Measurements from ENCODE around the gene KAT7.
A peak's percentile ranks its signal among the peaks of the same experiment; 100 is the strongest.

The KAT7 gene

GRCh38 chr17:49760296-49760695, 28.2 kb upstream of the KAT7 start:
- DNase-seq (ENCODE audit: low read depth in 3 of 3, low spot score in 1 of 3): no peak

DNA sequence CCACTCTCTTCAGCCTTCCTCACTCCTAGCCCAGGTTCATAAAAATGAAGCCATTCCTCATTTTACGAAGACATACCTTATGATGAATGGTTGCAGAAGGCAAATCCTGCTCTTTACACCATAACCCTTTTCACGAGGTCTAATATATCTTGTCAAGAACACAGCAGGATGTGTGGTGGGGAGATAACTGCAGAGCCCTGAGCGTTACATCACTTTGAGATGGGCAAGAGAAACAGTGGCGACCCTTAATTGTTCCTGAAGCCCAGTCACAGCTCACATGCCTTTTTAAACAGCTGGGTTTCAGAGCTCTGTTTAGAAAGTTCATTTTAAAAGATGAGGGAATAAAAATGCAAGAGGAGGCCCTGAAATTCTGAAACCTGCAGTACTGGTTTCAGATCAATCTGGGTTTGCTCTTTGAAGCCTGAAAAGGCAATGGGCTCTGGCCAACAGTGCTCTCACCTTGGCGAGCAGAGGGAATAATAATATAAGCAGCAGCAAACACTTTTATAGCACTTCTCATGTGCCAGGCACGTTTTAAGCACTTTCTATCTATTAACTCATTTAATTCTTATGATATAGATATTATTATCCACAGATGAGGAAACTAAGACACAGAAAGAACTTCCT, 27.4 kb upstream of the KAT7 start:
- DNase-seq (ENCODE audit: low read depth in 3 of 3, low spot score in 1 of 3): no peak

GRCh38 chr17:49762151-49762941, 26.1 kb upstream of the KAT7 start:
- no peak for DNase-seq (ENCODE audit: low read depth in 3 of 3, low spot score in 1 of 3)

- DNase-seq (ENCODE audit: low read depth in 3 of 3, low spot score in 1 of 3): peak; percentile 78 to 92 (median 89)
Observed at GRCh38 chr17:49763735-49764558, 24.5 kb upstream of the KAT7 start, which contains the start of gene FAM117A. Gene FAM117A, minus strand, starts transcription at chr17:49764131. Its CDS starts 44 bp downstream, at chr17:49764087.

DNA sequence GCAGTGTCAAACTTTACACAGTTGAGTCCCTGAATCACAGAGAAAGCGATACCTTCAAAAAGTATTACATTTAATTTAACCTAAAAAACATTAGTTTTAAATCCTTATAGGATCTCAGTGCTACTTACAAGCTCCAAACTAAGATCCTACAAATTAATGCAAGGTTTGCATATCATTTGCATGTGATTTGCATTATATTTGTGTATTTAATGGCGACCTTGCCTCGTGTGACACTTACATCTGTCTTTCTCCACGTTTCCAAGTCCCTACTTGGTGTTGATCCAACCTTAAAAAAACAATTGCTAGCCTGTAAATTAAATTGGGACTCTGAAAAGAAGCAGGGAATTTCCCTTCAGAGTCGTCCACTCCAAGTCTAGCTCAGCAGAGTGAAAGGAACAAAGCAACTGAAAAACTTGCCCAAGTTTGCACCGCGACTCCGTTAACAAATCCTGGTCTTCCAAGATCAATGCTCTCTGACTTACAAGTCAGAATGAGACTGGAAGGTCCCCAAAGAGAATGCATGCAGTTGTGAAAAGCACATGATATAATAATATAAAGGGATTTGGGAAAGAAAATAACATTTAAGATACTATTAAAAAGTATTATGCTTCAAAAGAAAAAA, 23.8 kb upstream of the KAT7 start:
- DNase-seq (ENCODE audit: low read depth in 3 of 3, low spot score in 1 of 3): no peak

- no peak for DNase-seq (ENCODE audit: low read depth in 3 of 3, low spot score in 1 of 3)
Observed at GRCh38 chr17:49766918-49767530, 21.5 kb upstream of the KAT7 start.

- no peak for DNase-seq (ENCODE audit: low read depth in 3 of 3, low spot score in 1 of 3)
Observed at GRCh38 chr17:49775546-49776260, 12.8 kb upstream of the KAT7 start.

GRCh38 chr17:49776551-49777300, 11.8 kb upstream of the KAT7 start:
- no peak for DNase-seq (ENCODE audit: low read depth in 3 of 3, low spot score in 1 of 3)

DNA sequence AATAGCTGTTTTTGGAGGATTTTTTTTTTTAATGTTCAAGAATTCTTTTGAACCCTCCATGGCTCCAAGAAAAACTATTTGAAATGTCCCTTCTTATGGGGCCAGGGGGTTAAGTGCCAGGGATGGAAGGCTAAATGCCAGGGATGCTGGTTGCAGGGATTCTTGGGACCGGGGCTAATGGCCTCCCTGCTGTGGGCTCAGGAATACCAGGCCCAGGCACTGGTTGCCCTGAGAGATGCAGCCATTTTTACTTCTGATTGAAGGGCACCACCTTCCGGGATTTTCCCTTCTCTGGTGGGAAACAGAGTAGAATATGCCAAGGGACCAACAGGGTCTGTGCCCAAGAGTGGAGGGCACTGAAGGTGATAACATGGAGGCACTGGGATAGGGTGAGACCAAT, 10.9 kb upstream of the KAT7 start:
- no peak for DNase-seq (ENCODE audit: low read depth in 3 of 3, low spot score in 1 of 3)

GRCh38 chr17:49779156-49779738, 9.2 kb upstream of the KAT7 start:
- DNase-seq (ENCODE audit: low read depth in 3 of 3, low spot score in 1 of 3): no peak

DNA sequence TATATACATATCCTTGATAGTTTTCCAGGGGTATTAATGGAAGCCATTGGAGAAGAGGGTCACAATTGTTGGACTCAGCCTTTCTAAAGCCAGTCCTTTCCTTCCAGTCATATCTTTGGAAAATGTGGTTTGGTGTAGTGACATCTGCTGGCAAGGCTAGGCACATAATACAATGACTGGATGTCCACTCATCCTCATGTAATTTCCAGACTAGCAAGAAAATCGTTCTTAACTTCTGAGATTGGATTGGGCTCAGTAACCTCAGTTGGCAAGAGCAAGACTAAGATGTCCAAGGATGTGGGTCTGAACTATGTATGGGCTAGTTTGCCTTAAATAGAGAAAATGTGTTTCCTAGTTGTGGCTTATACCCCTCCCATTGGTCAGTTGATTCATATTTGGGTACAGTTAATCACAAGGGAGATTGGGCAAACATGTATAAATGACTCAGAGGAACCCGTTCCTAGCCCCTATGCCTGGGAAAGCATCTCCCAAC, 8.7 kb upstream of the KAT7 start:
- no peak for DNase-seq (ENCODE audit: low read depth in 3 of 3, low spot score in 1 of 3)

- DNase-seq (ENCODE audit: low read depth in 3 of 3, low spot score in 1 of 3): no peak
Observed at GRCh38 chr17:49783071-49783715, 5.3 kb upstream of the KAT7 start.

DNA sequence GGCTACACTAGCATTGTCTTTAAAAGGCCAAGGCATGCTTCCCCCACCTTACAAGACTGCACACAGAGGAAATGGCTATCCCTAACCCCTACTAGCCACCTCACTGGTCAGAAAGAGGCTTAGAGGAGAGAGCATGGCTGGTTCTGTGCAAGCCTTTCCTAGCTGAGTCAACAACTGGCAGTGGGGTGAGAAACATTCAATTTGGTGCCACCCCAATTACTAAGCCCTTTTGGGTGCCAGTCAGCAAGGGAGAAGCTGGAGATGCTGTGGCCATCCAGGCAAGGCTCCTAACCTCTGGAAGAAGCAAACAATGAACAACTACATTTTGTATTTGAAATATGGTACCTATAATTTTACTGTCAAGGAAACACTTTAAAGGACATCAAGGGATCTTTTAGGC, 4.7 kb upstream of the KAT7 start:
- DNase-seq (ENCODE audit: low read depth in 3 of 3, low spot score in 1 of 3): no peak

GRCh38 chr17:49784636-49785035, 3.8 kb upstream of the KAT7 start:
- DNase-seq (ENCODE audit: low read depth in 3 of 3, low spot score in 1 of 3): no peak

GRCh38 chr17:49787884-49788477, 500 bp upstream of the KAT7 start:
- DNase-seq (ENCODE audit: low read depth in 3 of 3, low spot score in 1 of 3): peak in 1 of 3 donors; percentile 6

GRCh38 chr17:49789243-49789578, 730 bp downstream of the KAT7 start:
- DNase-seq (ENCODE audit: low read depth in 3 of 3, low spot score in 1 of 3): no peak

DNA sequence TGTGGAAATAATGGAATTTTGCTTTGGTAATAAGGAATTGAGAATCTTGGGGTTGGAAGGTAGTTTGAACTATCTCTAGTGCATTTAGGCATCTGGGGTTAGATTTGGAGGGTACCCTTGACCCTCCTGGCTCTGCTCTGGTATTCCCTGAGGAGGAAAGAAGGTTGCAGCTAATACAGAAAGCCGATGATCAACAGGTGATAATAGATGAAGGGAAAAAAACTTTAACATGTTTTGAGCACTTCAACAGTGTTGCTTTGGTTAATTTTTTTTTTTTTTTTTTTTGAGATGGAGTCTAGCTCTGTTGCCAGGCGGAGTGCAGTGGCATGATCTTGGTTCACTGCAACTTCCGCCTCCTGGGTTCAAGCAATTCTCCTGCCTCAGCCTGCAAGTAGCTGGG, 4.8 kb downstream of the KAT7 start:
- DNase-seq (ENCODE audit: low read depth in 3 of 3, low spot score in 1 of 3): no peak

GRCh38 chr17:49795372-49795771, 6.9 kb downstream of the KAT7 start:
- no peak for DNase-seq (ENCODE audit: low read depth in 3 of 3, low spot score in 1 of 3)

All from stimulated activated CD4-positive, alpha-beta T cell treated with anti-CD3 and anti-CD28 coated beads, TNF-alpha, amount 100 ng/mL, for 1 hour (primary cell).